ELR (cell line): ENCODE results near the gene NUDT19.
"Not testable (repeated sequence)": the region's sequence is repeated elsewhere in the genome, so short reads cannot be mapped to it uniquely, and the experiment has no call there.

Experiments
- DNase-seq: peaks from one replicate; pipeline ENCODE4 v3.0.0-alpha.2; 2015; ENCODE audit warnings: low read depth

NUDT19 gene

GRCh38 chr19:32674931-32675719 is 16.5 kb upstream of the NUDT19 start, which contains the start of gene ANKRD27:
Gene ANKRD27 (minus strand): TSS chr19:32675180. CDS start chr19:32659015, 16,165 bp downstream.
- peak; percentile 97 for DNase-seq

DNA sequence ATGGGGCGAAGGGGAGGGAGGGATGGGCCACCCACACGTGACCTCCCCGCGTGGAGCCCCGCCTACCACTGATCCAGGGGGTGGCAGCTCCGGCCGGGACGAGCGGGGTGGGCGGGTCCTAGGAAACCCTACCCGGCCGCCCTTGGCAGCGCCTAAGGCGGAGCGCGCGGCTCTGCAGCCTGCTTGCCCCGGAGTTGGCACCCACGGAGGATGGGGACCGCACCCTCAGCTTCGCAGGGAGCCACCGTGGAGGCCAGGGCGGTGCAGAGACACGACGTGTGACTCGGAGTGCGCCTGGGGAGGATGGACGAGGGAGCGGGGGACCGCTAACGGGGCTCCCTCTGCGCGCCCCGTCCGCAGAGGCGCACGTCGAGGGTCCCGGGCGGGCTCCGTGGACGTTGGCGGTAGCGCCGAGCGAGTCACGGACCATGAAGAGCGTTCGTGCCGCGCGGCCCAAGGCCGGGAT is 15.9 kb upstream of the NUDT19 start, which contains the start of gene RGS9BP:
RGS9BP (plus strand) TSS at position 129 of the 466 bp plus-strand sequence. CDS start 416 bp downstream, outside the sequence.
- DNase-seq, result peak; percentile 81

GRCh38 chr19:32676186-32676894 is 15.3 kb upstream of the NUDT19 start:
- peak; percentile 9 for DNase-seq

DNA sequence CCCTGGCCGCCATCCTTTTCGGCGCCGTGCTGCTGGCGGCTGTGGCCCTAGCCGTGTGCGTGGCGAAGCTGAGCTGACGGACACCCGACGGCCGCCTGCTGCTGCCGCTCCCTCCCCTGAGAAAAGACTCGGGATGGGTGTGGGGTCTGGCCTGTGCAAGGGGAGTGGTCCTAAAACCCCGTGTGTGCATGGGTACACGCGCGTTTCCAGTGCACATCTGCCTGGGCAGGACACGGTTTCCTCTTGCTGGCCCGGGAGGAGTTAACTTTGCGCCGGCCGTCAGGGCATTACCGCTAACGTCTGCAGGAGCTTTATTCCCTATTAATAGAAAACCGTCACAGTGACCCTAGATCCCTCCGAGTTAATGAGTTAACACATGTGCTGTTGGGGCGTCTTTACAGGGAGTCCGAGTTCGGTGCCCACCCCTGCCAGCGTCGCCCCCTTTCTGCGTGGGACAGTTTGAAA is 14.7 kb upstream of the NUDT19 start:
- no peak for DNase-seq

DNA sequence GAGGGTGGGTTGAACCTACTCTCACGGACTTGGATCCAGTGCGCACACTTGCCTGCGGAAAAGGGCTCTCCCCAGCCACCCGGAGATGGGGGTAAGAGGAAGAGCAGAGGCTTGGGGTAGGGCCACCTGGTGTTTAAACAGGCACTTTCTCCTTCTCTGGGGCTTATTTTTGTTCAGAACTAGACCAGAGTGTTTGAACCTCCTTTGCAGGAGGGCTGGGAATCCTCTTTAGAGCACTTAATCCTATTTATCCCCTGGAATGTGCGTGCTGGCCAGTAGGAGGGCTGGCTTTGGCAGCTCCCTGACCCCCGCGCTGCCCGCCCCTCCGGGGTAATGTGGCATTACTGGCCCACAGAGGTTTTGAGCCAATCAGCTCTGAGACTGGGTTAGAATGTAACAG is 14.0 kb upstream of the NUDT19 start:
- peak; percentile 5 for DNase-seq

DNA sequence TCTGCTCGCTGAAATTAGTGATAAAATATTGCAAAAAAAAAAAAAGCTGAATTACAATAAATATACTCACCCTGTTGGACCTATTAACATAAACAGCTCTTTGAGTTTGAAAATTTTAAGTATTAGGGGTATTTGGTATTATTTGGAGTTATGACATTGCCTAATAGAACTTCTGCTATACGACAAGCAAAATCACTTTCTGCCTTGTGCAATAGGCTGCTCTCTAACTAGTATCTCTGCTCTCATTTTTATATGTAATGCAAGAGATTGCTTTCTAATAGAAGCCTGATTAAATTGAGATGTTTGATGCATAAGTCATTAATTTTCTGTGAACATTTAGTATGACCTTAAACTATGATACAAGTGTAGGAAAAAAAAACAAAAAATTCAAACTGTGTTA is 10.6 kb upstream of the NUDT19 start:
- no peak for DNase-seq

- DNase-seq, result no peak
Measured at GRCh38 chr19:32682317-32682716, 9.3 kb upstream of the NUDT19 start.

GRCh38 chr19:32686847-32687475 is 4.7 kb upstream of the NUDT19 start:
- no peak for DNase-seq

GRCh38 chr19:32687681-32688080 is 3.9 kb upstream of the NUDT19 start:
- DNase-seq, result no peak

DNA sequence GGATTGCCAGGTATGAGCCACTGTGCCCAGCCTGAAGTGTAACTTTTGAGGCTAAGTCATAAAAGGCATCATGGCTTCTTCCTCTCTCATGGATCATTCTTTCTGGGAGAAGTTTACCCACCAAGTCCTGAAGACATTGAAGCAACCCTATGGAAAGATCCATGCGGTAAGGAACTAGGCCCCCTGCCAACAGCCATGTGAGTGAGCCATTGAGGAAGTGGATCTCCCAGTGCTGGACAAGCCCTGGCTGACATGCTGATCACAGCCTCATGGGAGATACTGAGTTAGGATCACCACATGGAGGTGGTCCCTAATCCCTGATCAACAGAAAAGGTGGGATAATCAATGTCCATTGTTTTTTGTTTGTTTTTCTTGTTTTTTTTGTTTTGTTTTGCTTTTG is 3.3 kb upstream of the NUDT19 start:
- DNase-seq, result no peak

GRCh38 chr19:32691952-32692726 is 518 bp downstream of the NUDT19 start:
- DNase-seq, result peak; percentile 62

DNA sequence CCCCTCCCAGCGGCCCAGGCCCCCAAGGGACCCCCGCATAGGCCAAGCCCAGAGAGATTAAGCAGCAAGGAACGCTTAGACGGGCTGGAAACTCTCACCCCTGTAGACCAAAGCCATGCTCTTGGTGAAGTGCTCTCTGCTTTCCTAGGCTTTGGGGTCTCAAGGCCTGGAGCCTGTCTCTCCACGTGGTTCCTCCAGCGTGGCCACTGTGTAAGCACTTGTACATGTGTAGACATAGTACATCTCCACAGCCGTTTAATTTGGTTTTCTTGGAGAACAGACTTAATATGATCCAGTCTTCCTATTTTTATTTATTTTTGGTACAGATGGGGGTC is 1.1 kb downstream of the NUDT19 start:
- peak; percentile 15 for DNase-seq

DNA sequence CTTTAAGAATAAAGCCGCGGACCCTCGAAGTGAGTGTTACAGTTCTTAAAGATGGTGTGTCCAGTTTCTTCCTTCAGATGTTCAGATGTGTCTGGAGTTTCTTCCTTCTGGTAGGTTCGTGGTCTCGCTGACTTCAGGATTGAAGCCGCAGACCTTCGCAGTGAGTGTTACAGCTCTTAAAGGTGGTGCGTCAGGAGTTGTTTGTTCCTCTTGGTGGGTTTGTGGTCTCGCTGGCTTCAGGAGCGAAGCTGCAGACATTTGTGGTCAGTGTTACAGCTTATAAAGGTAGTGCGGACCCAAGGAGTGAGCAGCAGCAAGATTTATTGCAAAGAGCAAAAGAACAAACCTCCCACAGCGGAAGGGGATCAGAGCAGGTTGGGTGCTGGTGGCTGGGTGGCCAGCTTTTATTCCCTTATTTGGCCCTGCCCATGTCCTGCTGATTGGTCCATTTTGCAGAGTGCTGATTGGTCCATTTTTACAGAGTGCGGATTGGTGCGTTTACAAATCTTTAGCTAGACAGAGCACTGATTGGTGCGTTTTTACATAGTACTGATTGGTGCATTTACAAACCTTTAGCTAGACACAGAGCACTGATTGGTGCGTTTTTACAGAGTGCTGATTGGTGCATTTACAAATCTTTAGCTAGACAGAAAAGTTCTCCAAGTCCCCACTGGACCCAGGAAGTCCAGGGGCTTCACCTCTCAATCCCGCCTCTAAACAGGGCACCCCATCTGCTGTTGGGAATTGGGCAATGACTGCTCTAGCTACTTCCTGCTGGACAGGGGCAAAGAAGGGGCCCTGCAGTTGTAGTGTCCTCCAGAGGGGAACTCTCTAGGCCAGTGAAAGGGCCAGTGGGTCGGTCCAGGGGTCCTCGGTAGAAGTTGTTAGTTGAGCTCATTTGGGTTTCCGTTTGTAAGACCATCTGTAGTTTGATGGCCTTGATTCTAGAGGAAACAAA is 1.8 kb downstream of the NUDT19 start:
- DNase-seq, result peak; percentile 13

DNA sequence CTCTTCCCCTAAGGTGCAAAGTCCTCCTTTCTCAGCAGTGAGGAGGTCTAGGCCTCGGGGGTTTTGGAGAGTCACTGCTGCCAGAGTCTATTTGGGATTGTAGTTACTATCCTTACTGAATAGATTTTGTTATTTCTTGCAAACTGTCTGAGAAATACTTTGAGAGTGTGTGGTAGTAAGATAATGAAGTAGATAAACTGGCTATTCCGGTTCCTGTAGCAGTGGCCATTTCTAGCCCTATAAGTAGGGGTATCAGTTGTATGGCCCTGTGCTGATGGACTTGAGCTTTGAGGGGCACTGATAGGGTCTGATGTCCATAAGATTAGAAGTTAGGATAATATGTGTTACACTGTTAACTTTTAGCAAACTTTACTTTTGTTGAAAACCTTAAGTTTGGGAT is 2.7 kb downstream of the NUDT19 start:
- DNase-seq, result not testable (repeated sequence)

GRCh38 chr19:32694851-32695250 is 3.2 kb downstream of the NUDT19 start:
- not testable (repeated sequence) for DNase-seq

GRCh38 chr19:32695506-32695905 is 3.9 kb downstream of the NUDT19 start:
- not testable (repeated sequence) for DNase-seq

GRCh38 chr19:32696771-32697170 is 5.2 kb downstream of the NUDT19 start:
- DNase-seq, result not testable (repeated sequence)

DNA sequence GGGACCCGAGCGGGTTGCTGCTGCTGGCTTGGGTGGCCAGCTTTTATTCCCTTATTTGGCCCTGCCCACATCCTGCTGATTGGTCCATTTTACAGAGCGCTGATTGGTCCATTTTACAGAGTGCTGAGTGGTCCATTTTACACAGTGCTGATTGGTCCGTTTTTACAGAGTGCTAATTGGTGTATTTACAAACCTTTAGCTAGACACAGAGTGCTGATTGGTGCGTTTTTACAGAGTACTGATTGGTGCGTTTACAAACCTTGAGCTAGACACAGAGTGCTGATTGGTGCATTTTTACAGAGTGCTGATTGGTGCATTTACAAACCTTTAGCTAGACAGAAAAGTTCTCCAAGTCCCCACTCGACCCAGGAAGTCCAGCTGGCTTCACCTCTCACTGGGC is 8.5 kb downstream of the NUDT19 start:
- not testable (repeated sequence) for DNase-seq

- no peak for DNase-seq
Measured at GRCh38 chr19:32702010-32702409, 10.4 kb downstream of the NUDT19 start.

- DNase-seq, result not testable (repeated sequence)
Measured at GRCh38 chr19:32704006-32704405, 12.4 kb downstream of the NUDT19 start.

- no peak for DNase-seq
Measured at GRCh38 chr19:32708457-32708856, 16.8 kb downstream of the NUDT19 start.
